ENCODE measurements around the gene CPPED1. TPM values are rescaled to one million over a fixed set of nuclear protein-coding genes. Genes with fewer than 3 reads are reported as not detected.
A peak's percentile ranks its signal among the peaks of the same experiment; 100 is the strongest.

CPPED1 gene
- total RNA-seq, 2 donors from 2014 or later, result 14.8 to 38.4 TPM

DNA sequence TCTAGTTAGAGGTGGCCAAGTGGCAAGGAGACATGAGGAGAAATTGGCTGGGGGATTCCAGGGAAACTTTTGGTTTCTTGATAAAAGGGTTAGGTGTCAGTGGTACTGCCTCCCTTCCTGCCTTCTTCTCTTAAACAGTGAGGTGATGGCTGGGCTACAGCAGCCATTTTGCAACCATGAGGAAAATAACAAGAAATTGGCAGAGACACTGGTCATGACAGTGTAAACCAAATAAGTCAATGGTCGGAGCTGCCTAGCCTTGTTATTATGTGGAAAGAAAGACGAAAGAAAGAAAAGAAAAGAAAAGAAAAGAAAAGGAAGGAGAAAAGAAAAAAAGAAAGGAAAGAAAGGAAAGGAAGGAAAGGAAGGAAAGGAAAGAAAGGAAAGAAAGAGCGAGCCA, 63.9 kb downstream of the CPPED1 start:
- Histone ChIP-seq H3K27ac (no peak overlapping the region), H3K4me1 (ENCODE audit: control insufficient read depth in 1 of 2, low read depth in 2 of 2) (no peaks in the 10 kb centered on the region), H3K9me3 (peaks cover 5% of the 10 kb centered on the region), H3K27me3 (replicated peaks; ENCODE audit: insufficient read depth) (no peaks in the 10 kb centered on the region), H3K36me3 (no peaks in the 10 kb centered on the region), H3K4me3 (no peak overlapping the region)
- no peak for DNase-seq (ENCODE audit: low spot score)
- TF ChIP-seq, protein P1, sequence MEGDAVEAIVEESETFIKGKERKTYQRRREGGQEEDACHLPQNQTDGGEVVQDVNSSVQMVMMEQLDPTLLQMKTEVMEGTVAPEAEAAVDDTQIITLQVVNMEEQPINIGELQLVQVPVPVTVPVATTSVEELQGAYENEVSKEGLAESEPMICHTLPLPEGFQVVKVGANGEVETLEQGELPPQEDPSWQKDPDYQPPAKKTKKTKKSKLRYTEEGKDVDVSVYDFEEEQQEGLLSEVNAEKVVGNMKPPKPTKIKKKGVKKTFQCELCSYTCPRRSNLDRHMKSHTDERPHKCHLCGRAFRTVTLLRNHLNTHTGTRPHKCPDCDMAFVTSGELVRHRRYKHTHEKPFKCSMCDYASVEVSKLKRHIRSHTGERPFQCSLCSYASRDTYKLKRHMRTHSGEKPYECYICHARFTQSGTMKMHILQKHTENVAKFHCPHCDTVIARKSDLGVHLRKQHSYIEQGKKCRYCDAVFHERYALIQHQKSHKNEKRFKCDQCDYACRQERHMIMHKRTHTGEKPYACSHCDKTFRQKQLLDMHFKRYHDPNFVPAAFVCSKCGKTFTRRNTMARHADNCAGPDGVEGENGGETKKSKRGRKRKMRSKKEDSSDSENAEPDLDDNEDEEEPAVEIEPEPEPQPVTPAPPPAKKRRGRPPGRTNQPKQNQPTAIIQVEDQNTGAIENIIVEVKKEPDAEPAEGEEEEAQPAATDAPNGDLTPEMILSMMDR (IDR thresholded peaks at IDR 0.05), result no peak
- ATAC-seq (ENCODE audit: insufficient number of reproducible peaks, low FRiP score, low read depth), result no peak

DNA sequence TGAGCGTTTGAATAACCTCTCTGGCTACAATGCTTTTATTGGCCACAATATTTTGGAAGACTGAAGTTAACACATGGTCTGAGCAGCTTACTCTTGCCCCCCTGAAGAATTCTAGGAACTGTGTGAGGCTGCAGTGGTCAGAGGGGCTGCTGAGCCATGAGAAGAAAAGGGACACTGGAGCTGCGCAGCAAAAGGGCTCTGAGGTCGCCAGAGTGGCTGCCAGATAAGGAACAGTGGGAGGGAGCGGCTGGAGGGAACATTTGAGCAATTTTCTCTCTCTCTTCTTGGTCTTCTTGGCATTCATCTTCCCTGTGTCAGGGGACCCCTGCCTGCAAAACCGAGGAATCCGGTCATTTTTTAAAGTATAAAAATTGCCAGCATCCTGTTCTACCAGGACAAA, 66.1 kb downstream of the CPPED1 start:
- TF ChIP-seq, protein P1 (IDR thresholded peaks at IDR 0.05), result no peak
- ATAC-seq (ENCODE audit: insufficient number of reproducible peaks, low FRiP score, low read depth) (no peak), DNase-seq (ENCODE audit: low spot score) (no peak)
- no peaks in the 10 kb centered on the region for H3K4me1 ChIP-seq (ENCODE audit: control insufficient read depth in 1 of 2, low read depth in 2 of 2)
- H3K9me3 ChIP-seq, result peaks cover 11% of the 10 kb centered on the region
- H3K4me3 ChIP-seq, result no peak overlapping the region
- H3K27ac ChIP-seq, result no peak overlapping the region
- no peaks in the 10 kb centered on the region for H3K36me3 ChIP-seq
- H3K27me3 ChIP-seq (replicated peaks; ENCODE audit: insufficient read depth), result no peaks in the 10 kb centered on the region

DNA sequence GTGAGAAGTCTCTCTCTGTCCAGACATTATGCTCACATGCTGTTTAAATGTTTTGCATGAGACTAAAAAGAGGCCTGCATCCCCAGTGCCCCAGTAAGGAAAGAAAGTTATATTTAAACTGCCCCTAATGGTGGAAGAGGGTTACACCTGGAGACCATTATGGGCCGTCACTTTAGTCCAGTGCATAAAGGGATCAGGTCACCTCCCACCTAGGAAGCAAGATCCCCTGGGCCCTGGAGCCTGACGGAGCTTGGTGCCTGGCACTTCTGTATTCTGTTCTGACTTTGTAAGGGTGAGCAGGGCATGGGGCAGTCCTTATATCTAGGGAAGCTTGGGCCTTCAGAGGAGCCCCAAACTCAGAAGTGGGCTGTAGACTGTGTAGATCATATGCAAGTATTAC, 67.9 kb downstream of the CPPED1 start:
- Histone ChIP-seq H3K36me3 (no peaks in the 10 kb centered on the region), H3K4me3 (no peak overlapping the region), H3K27me3 (replicated peaks; ENCODE audit: insufficient read depth) (no peaks in the 10 kb centered on the region), H3K4me1 (ENCODE audit: control insufficient read depth in 1 of 2, low read depth in 2 of 2) (no peaks in the 10 kb centered on the region), H3K9me3 (peaks cover 17% of the 10 kb centered on the region), H3K27ac (no peak overlapping the region)
- DNase-seq (ENCODE audit: low spot score), result no peak
- ATAC-seq (ENCODE audit: insufficient number of reproducible peaks, low FRiP score, low read depth), result no peak
- TF ChIP-seq, protein P1 (IDR thresholded peaks at IDR 0.05), result no peak

DNA sequence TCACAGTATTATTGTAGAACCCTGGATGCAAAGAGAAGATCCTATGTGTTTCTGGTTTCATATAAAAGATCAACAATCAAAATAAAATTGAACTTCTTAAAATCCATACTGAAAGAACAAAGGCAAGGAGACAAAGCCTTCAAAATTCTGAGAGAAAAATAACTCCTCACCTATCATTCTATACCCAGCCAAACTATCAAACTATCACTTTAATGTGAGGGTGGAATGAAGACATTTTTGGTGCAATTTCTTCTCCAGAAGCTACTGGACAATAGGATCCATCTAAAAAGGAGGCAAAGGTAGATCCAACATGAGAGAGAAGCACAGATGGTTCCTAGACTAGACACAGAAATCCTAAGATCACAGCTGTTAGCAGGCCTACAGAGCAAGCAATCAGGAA, 71.1 kb downstream of the CPPED1 start:
- H3K36me3 ChIP-seq, result no peaks in the 10 kb centered on the region
- peaks cover 0 to 8% of the 10 kb centered on the region in 2 donors for H3K4me1 ChIP-seq (ENCODE audit: control insufficient read depth in 1 of 2, low read depth in 2 of 2)
- peaks cover 17% of the 10 kb centered on the region for H3K9me3 ChIP-seq
- ATAC-seq (ENCODE audit: insufficient number of reproducible peaks, low FRiP score, low read depth) (no peak), DNase-seq (ENCODE audit: low spot score) (no peak)
- H3K27me3 ChIP-seq (replicated peaks; ENCODE audit: insufficient read depth), result no peaks in the 10 kb centered on the region
- H3K27ac ChIP-seq, result no peak overlapping the region
- TF ChIP-seq, protein P1 (IDR thresholded peaks at IDR 0.05), result no peak
- H3K4me3 ChIP-seq, result no peak overlapping the region

DNA sequence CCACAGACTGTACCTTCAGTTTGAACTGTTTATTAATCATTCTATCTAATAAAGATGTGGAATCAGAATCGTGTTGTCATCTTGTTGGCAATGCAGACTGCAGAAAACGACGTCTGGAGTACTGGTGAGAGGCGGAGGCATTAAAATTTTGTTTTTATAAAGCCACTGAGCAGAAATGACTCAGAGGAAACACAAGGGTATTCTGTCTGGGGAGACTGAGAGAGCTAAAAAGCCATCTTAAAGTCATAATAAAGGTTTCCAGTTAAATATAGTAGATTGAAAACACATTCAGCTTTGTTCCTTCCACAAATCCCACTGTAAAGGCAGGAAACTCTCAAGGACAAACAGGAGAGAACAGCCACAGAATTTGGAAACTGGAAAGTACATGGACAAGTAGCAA, 74.2 kb downstream of the CPPED1 start:
- peak overlapping the region in 1 of 2 donors; percentile 31 for H3K27ac ChIP-seq
- TF ChIP-seq, protein P1 (IDR thresholded peaks at IDR 0.05), result no peak
- H3K27me3 ChIP-seq (replicated peaks; ENCODE audit: insufficient read depth), result no peaks in the 10 kb centered on the region
- H3K4me3 ChIP-seq, result no peak overlapping the region
- peaks cover 17% of the 10 kb centered on the region for H3K9me3 ChIP-seq
- DNase-seq (ENCODE audit: low spot score), result no peak
- H3K4me1 ChIP-seq (ENCODE audit: control insufficient read depth in 1 of 2, low read depth in 2 of 2), result peaks cover 0 to 8% of the 10 kb centered on the region in 2 donors
- H3K36me3 ChIP-seq, result no peaks in the 10 kb centered on the region
- no peak for ATAC-seq (ENCODE audit: insufficient number of reproducible peaks, low FRiP score, low read depth)
